Mesenchymal stem cell (in vitro differentiated cells and primary cell): ENCODE data around the gene HSD11B1.
A peak's percentile ranks its signal among the peaks of the same experiment; 100 is the strongest.

ENCODE experiments used
- DNase-seq: peaks from one replicate; pipeline ENCODE4 v3.0.0-alpha.2; 2013
- H2AFZ ChIP-seq: one replicate; pipeline ENCODE4 v1.6.1; 2013; ENCODE audit warnings: low read depth, mild to moderate bottlenecking, control low read depth, inconsistent platforms, low read length, moderate library complexity
- H2AK5ac ChIP-seq: 2 replicates; pipeline ENCODE4 v1.6.1; 2013; ENCODE audit warnings: low read length, moderate library complexity, mild to moderate bottlenecking, inconsistent platforms; ENCODE audit not compliant: severe bottlenecking
- H2BK120ac ChIP-seq: one replicate; pipeline ENCODE4 v1.6.1; 2013; ENCODE audit warnings: low read depth, mild to moderate bottlenecking, inconsistent platforms, low read length, moderate library complexity
- H2BK12ac ChIP-seq, 2 experiments: one replicate each; pipeline ENCODE4 v1.6.1; 2013; ENCODE audit warnings: inconsistent platforms in 2 of 2, low read length in 2 of 2, mild to moderate bottlenecking in 2 of 2, moderate library complexity in 2 of 2, control low read depth in 1 of 2
- H2BK15ac ChIP-seq: one replicate; pipeline ENCODE4 v1.6.1; 2013; ENCODE audit warnings: mild to moderate bottlenecking, low read depth, inconsistent platforms; ENCODE audit not compliant: poor library complexity, severe bottlenecking
- H2BK5ac ChIP-seq: 2 replicates; pipeline ENCODE4 v1.6.1; 2013; ENCODE audit warnings: low read depth, mild to moderate bottlenecking, low read length, control low read depth, inconsistent platforms; ENCODE audit not compliant: poor library complexity, severe bottlenecking
- H3K14ac ChIP-seq, 2 experiments: one replicate each; pipeline ENCODE4 v1.6.1; 2013; ENCODE audit warnings: inconsistent platforms in 2 of 2, low read length in 2 of 2, control low read depth in 1 of 2, mild to moderate bottlenecking in 1 of 2, moderate library complexity in 1 of 2
- H3K18ac ChIP-seq, 2 experiments: one replicate each; pipeline ENCODE4 v1.6.1; 2013; ENCODE audit warnings: inconsistent platforms in 2 of 2, low read length in 2 of 2, control low read depth in 1 of 2, low read depth in 1 of 2, mild to moderate bottlenecking in 1 of 2
- H3K23ac ChIP-seq, 2 experiments: one replicate each; pipeline ENCODE4 v1.6.1; 2013; ENCODE audit warnings: inconsistent platforms in 2 of 2, low read length in 2 of 2, mild to moderate bottlenecking in 2 of 2, moderate library complexity in 2 of 2, control low read depth in 1 of 2
- H3K27ac ChIP-seq: 2 replicates; pipeline ENCODE4 v1.5.1; 2013; ENCODE audit warnings: mild to moderate bottlenecking, moderate library complexity, low read length, control low read depth, inconsistent platforms; ENCODE audit not compliant: poor library complexity, severe bottlenecking
- H3K27me3 ChIP-seq, 2 experiments: 2 replicates each; pipeline versions ENCODE4 v1.6.1 to v1.7.0; 2013; ENCODE audit warnings: low read length in 2 of 2, mild to moderate bottlenecking in 2 of 2, moderate library complexity in 2 of 2, control low read depth in 1 of 2, inconsistent platforms in 1 of 2; ENCODE audit not compliant: control insufficient read depth in 1 of 2, insufficient read depth in 1 of 2
- H3K36me3 ChIP-seq, 2 experiments: 2 replicates each; pipeline versions ENCODE4 v1.6.1 to v1.7.0; 2013; ENCODE audit warnings: low read length in 2 of 2, control low read depth in 1 of 2, inconsistent platforms in 1 of 2, low read depth in 1 of 2, mild to moderate bottlenecking in 1 of 2; ENCODE audit not compliant: insufficient read depth in 2 of 2, control insufficient read depth in 1 of 2
- H3K4ac ChIP-seq, 2 experiments: one replicate each; pipeline ENCODE4 v1.6.1; 2013; ENCODE audit warnings: inconsistent platforms in 2 of 2, low read length in 2 of 2, mild to moderate bottlenecking in 2 of 2, moderate library complexity in 2 of 2, control low read depth in 1 of 2, low read depth in 1 of 2
- H3K4me1 ChIP-seq: 2 replicates; pipeline ENCODE4 v1.6.1; 2013; ENCODE audit warnings: low read depth, low read length, control low read depth; ENCODE audit not compliant: control insufficient read depth, insufficient read depth
- H3K4me2 ChIP-seq: 2 replicates; pipeline ENCODE4 v1.6.1; 2013; ENCODE audit warnings: low read length, mild to moderate bottlenecking, inconsistent platforms; ENCODE audit not compliant: poor library complexity, severe bottlenecking
- H3K4me3 ChIP-seq, 2 experiments: 2 replicates each; pipeline versions ENCODE4 v1.5.1 to v1.7.0; 2013; ENCODE audit warnings: low read length in 2 of 2, mild to moderate bottlenecking in 2 of 2, control low read depth in 1 of 2, low read depth in 1 of 2; ENCODE audit not compliant: insufficient read depth in 1 of 2
- H3K79me1 ChIP-seq: replicated peaks from 2 replicates; pipeline ENCODE4 v1.6.1; 2013; ENCODE audit warnings: mild to moderate bottlenecking, control low read depth, low read length, inconsistent platforms; ENCODE audit not compliant: poor library complexity, severe bottlenecking
- H3K9ac ChIP-seq: 2 replicates; pipeline ENCODE4 v1.7.0; 2013; ENCODE audit warnings: mild to moderate bottlenecking, low read length, moderate library complexity
- H3K9me3 ChIP-seq: 2 replicates; pipeline ENCODE4 v1.7.0; 2013; ENCODE audit warnings: mild to moderate bottlenecking, low read length; ENCODE audit not compliant: control insufficient read depth
- H4K8ac ChIP-seq: one replicate; pipeline ENCODE4 v1.6.1; 2013; ENCODE audit warnings: inconsistent platforms, mild to moderate bottlenecking, low read length, moderate library complexity
- H4K91ac ChIP-seq: one replicate; pipeline ENCODE4 v1.6.1; 2013; ENCODE audit warnings: mild to moderate bottlenecking, low read length, inconsistent platforms
- WGBS: methylation state at CpG from one replicate; pipeline ENCODE4 v1.1.7; 2013; ENCODE audit warnings: mixed read lengths; 5-methylcytosine and 5-hydroxymethylcytosine counted together

Gene HSD11B1

GRCh38 chr1:209721323-209721722 lies 16.7 kb downstream of the HSD11B1 start:
- peak overlapping the region; percentile 33 for H2BK12ac ChIP-seq
- 89% methylated on average over 1 of the region's 1 CpG for WGBS
- no peaks in the 10 kb centered on the region for H3K79me1 ChIP-seq

DNA sequence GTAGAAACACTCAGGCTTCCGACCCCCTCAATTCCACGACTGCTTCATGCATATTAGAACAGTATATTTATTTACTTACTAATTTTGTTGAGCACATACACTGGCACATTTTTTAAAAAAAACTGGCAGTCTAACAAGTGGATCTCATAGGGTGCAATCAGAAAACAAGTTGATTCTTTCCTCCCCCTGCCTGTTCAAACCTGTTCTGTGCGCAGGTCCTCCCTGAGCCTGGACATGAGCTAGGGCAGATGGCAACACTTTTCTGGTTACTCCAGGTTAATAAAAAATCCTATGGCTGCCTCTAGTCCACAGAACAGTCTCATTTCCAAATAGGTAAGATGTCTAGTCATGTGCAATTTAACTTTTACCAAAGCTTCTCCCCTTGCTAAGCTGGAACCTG lies 18.6 kb downstream of the HSD11B1 start:
- H3K4ac ChIP-seq, result no peak overlapping the region
- H2AFZ ChIP-seq, result no peak overlapping the region
- no peak overlapping the region for H3K27ac ChIP-seq
- H2BK120ac ChIP-seq, result no peak overlapping the region
- H3K36me3 ChIP-seq, result no peaks in the 10 kb centered on the region
- peak overlapping the region; percentile 13 for H3K9ac ChIP-seq
- H2BK5ac ChIP-seq, result no peak overlapping the region
- H2BK15ac ChIP-seq, result no peak overlapping the region
- H3K18ac ChIP-seq, result no peak overlapping the region
- no peaks in the 10 kb centered on the region for H3K79me1 ChIP-seq
- no peak overlapping the region for H4K8ac ChIP-seq
- no peak overlapping the region for H2BK12ac ChIP-seq
- WGBS, result 100% methylated on average over 1 of the region's 3 CpGs
- no peak overlapping the region for H3K4me2 ChIP-seq
- H3K9me3 ChIP-seq, result no peaks in the 10 kb centered on the region
- no peak overlapping the region for H3K4me3 ChIP-seq
- peaks cover 0 to 5% of the 10 kb centered on the region in 2 experiments for H3K27me3 ChIP-seq
- H2AK5ac ChIP-seq, result no peak overlapping the region
- no peak overlapping the region for H4K91ac ChIP-seq
- no peak overlapping the region for H3K23ac ChIP-seq
- no peak for DNase-seq
- no peak overlapping the region for H3K14ac ChIP-seq
- H3K4me1 ChIP-seq, result no peaks in the 10 kb centered on the region

More at GRCh38 chr1:209721323-209721722, 16.7 kb downstream of the HSD11B1 start:
- H3K36me3 ChIP-seq, result no peaks in the 10 kb centered on the region
- no peak overlapping the region for H3K23ac ChIP-seq
- peaks cover 0 to 5% of the 10 kb centered on the region in 2 experiments for H3K27me3 ChIP-seq
- H3K18ac ChIP-seq, result peak overlapping the region in 1 of 2 experiments; percentile 9
- H3K9ac ChIP-seq, result no peak overlapping the region
- H2BK5ac ChIP-seq, result no peak overlapping the region
- DNase-seq, result no peak
- H2BK120ac ChIP-seq, result no peak overlapping the region
- H3K4ac ChIP-seq, result no peak overlapping the region
- no peak overlapping the region for H3K14ac ChIP-seq
- no peak overlapping the region for H3K27ac ChIP-seq
- H3K9me3 ChIP-seq, result no peaks in the 10 kb centered on the region
- H2BK15ac ChIP-seq, result no peak overlapping the region
- H2AK5ac ChIP-seq, result no peak overlapping the region
- no peaks in the 10 kb centered on the region for H3K4me1 ChIP-seq
- no peak overlapping the region for H3K4me3 ChIP-seq
- no peak overlapping the region for H4K91ac ChIP-seq
- H2AFZ ChIP-seq, result no peak overlapping the region
- H4K8ac ChIP-seq, result peak overlapping the region; percentile 39
- no peak overlapping the region for H3K4me2 ChIP-seq

DNA sequence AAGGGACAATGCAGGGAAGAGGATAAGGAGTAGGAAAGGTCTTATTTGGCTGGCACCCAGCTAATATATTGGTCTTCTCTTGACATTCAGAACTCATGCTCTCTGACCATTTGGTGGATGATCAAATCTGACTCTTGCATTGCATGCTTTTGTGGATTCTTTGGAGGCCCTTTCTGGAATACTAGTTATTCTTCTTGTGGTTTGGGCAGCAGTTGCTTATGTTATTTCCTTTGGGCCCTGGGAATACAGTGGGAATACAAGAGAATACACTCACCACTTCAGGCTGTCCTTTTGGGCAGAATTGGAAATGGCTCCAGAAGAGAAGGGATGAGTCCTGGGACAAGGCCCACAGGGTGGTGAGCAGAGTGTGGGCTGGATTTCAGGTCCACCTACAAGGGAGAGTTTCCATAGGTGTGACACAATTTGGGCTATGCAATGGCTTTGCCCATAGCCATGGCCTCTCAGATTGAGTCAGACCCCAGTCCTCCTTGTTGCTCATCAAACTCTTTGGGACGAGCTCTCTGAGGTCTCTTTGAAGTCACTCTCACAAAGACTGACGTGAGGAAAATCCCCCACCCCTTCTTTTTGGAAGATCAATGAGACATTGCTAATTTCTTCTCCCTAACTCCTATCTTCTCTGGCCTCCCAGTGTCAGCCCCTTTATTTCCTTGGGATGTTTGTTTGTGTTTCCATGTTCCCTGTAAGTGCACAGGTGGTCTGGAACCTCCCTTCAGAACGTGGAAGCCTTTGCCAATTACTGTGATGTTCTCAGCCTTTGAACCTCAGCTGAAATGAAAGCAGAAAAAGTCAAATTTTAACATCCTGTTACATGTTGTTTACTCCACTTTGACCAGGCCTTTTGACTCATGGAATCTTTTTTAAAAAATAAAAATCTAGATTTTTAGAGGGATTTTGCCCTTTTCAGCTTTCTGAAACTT lies 19.4 kb downstream of the HSD11B1 start:
- WGBS, result 63% methylated on average over 3 of the region's 3 CpGs
- Histone ChIP-seq H3K27ac (no peak overlapping the region), H4K91ac (no peak overlapping the region), H3K79me1 (no peaks in the 10 kb centered on the region), H3K4ac (no peak overlapping the region), H2AK5ac (no peak overlapping the region), H4K8ac (no peak overlapping the region), H3K4me1 (no peaks in the 10 kb centered on the region), H3K9ac (peak overlapping the region; percentile 13), H2BK5ac (no peak overlapping the region), H3K14ac (no peak overlapping the region), H3K23ac (no peak overlapping the region), H3K9me3 (no peaks in the 10 kb centered on the region), H3K18ac (no peak overlapping the region), H2BK15ac (no peak overlapping the region), H3K36me3 (no peaks in the 10 kb centered on the region), H3K4me2 (no peak overlapping the region), H2AFZ (no peak overlapping the region), H3K4me3 (no peak overlapping the region), H2BK120ac (no peak overlapping the region), H2BK12ac (no peak overlapping the region), H3K27me3 (peaks cover 0 to 5% of the 10 kb centered on the region in 2 experiments)
- no peak for DNase-seq

- DNase-seq, result no peak
- H3K27me3 ChIP-seq, result no peaks in the 10 kb centered on the region
- no peaks in the 10 kb centered on the region for H3K36me3 ChIP-seq
- H3K9me3 ChIP-seq, result no peaks in the 10 kb centered on the region
- H2BK120ac ChIP-seq, result no peak overlapping the region
- no peak overlapping the region for H3K14ac ChIP-seq
- H3K9ac ChIP-seq, result no peak overlapping the region
- no peak overlapping the region for H2AFZ ChIP-seq
- no peak overlapping the region for H4K8ac ChIP-seq
- no peak overlapping the region for H3K27ac ChIP-seq
- H3K4me2 ChIP-seq, result no peak overlapping the region
- no peak overlapping the region for H3K4me3 ChIP-seq
- no peak overlapping the region for H2AK5ac ChIP-seq
- no peak overlapping the region for H2BK5ac ChIP-seq
- no peak overlapping the region for H3K23ac ChIP-seq
- no peak overlapping the region for H2BK12ac ChIP-seq
- no peaks in the 10 kb centered on the region for H3K4me1 ChIP-seq
- H3K4ac ChIP-seq, result no peak overlapping the region
- no peaks in the 10 kb centered on the region for H3K79me1 ChIP-seq
- H3K18ac ChIP-seq, result no peak overlapping the region
- WGBS, result 75% methylated on average over 2 of the region's 2 CpGs
- no peak overlapping the region for H2BK15ac ChIP-seq
- no peak overlapping the region for H4K91ac ChIP-seq
These were observed 22.6 kb downstream of the HSD11B1 start for GRCh38 chr1:209727286-209727685.
